SK-MEL-5 (cell line): ENCODE measurements around the gene PGM1. TPM values are rescaled to one million over a fixed set of nuclear protein-coding genes. Genes with fewer than 3 reads are reported as not detected.

Experiments
- DNase-seq: peaks from one replicate; pipeline ENCODE4 v3.0.0-alpha.2; 2016; ENCODE audit warnings: low read depth, low spot score
- in situ Hi-C: cut with HindIII; loops from 2 replicates; pipeline ENCODE4 v1.10.0; 2016; ENCODE audit warnings: low sequenced_read_pairs, high pct_unique_total_duplicates, low pct_unique_long_range_greater_than_20kb
- total RNA-seq: library from RNA; depleted of rRNA; stranded (reverse); fragments of >200 nt; shearing (Covaris generic); gene quantifications from 2 replicates; pipeline ENCODE4 v1.2.3, GENCODE V29; 2014

Gene PGM1
- total RNA-seq, 1 experiment from 2014 or later = 79.5 TPM

GRCh38 chr1:63621698-63622097 lies 28.5 kb downstream of the PGM1 start:
- in situ Hi-C loops = no loop called here
- no peak for DNase-seq

GRCh38 chr1:63622849-63623566 lies 29.8 kb downstream of the PGM1 start:
- no peak for DNase-seq
- in situ Hi-C loops = no loop called here

DNA sequence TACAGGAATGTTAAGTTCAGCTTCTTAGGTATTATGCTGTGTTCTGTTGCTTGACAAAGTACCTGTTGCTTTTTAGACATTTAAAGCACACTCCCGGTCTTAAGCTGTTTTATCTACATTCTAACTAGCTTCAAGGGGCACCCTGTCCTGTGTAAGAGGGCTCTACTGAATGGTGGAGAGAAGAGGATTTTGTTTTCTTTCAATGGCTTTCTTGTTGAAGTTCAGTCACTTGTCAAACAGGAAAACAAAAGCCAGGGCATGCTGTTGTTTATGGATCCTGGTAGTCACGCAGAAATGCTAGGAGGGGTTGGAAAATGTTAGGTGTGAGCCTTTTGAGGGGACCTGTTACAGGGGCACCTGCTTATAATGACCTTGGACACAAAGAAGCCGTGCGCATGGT lies 30.7 kb downstream of the PGM1 start:
- DNase-seq = no peak
- in situ Hi-C loops = no loop called here

- DNase-seq = no peak
- in situ Hi-C loops = no loop called here
Measured at GRCh38 chr1:63624911-63625310, 31.7 kb downstream of the PGM1 start.

DNA sequence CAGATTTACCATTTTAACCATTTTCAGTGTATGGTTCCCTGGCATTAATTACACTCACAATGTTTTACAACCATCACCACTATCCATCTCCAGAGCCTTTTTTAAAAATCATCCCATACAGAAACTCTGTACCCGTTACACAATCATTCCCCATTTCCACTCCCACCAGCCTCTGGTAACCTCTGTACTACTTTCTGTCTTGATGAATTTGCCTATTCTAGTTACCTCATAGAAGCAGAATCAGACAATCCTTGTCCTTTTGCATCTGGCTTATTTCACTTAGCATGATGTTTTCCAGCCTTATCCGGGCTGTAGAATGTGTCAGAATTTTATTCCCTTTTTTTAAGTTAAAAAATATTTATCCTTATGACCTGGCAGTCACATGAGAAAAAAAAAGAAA lies 33.0 kb downstream of the PGM1 start:
- DNase-seq = no peak
- in situ Hi-C loops = no loop called here

DNA sequence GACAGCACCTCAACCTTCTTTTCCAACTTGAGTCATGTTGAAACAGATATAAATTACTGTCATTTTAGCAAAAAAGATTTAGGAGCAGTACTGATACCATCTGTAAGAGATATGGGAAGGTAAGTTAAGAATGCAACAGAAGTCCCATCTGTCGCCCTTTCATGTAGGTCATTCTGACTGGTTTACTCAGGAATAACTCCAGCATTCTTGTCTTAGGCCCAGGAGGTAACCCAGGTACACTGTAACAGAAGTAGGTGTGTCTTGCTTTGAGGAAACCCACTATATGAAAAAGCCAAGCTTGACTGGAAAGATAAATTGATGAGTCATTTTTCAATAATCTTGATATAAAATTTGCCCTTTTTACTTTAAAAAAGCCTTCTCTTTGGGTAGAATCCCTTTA lies 35.4 kb downstream of the PGM1 start:
- in situ Hi-C loops = no loop called here

DNA sequence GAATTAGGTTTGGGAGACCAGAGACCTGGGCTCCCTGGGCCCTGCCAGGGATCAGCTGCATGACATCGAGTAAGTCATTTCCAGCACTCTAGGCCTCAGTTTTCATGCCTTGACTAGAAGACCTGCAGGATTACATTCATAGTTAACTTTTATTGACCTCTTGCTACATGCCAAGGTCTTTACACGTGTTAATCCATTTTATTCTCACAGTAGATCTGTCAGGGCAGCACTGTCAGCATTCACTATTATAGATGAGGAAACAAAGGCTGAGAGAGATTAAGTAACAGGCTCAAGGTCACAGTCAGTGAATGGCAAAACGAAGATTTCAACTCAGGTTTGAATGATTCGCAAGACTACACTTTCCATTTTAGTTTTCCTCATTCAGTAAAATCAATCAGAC lies 37.0 kb downstream of the PGM1 start:
- in situ Hi-C loops = no loop called here

More for the DNA sequence above, 35.4 kb downstream of the PGM1 start:
- no peak for DNase-seq

GRCh38 chr1:63630666-63631065 lies 37.5 kb downstream of the PGM1 start:
- in situ Hi-C loops = no loop called here
- DNase-seq = no peak

More for the DNA sequence above, 37.0 kb downstream of the PGM1 start:
- DNase-seq = no peak

DNA sequence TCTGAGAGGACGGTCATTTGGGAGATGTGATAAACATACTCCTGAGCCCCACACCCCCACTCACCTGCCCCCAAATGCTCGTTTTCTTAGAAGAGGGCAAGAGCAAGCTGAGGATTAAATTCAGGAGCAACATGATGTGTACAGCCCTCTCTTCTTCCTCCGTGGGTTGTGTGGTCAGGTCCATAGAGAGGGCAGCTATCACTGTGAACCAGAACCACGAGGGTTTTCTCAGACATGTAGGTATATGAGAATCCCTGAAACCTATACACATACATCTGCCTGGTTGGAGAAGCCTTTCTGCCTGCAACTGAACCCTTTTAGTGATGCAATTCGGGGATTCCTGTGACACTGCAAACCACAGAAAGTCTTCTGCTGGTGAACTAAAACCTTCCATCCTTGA lies 38.9 kb downstream of the PGM1 start:
- in situ Hi-C loops = no loop called here
- no peak for DNase-seq

- in situ Hi-C loops = no loop called here
- no peak for DNase-seq
Measured at GRCh38 chr1:63633281-63633680, 40.1 kb downstream of the PGM1 start.

DNA sequence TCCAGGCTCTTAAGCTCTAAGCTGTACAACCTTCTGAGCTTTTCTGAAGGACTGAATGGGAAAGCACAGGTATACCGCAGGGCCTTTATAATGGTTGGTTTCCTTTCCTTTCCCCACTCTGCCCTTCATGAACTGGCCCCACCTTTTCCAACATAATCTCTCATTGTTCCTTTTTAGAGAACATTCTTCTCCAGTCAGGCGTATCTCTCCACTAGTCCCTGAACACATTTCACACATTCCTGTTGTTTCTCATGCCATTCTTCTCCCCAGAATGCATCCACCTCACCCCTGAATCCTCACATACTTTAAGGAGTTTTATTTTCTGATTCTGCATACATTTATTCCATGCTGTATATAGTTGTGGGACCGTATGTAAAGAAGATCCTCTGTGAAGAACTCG lies 41.3 kb downstream of the PGM1 start:
- in situ Hi-C loops = no loop called here
- DNase-seq = peak; percentile 6

DNA sequence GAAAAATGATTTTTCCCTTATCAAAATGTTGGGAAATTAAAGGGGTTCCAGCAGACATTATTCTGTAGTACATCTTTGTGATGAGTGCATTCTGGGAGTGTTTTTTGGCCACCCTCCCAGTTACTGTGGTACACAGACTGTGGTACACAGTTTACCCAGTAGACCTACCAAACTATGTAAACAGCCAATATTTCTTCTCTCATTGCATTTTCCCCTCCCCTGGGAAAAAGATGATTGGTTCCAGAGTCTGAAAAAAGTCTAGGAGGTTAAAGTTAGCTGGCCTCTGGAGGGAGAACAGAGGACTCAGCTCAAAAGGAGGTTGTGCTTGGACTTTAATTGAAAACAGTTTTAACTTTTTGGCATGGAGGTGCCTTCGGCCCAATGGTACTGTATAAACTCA lies 42.5 kb downstream of the PGM1 start:
- no peak for DNase-seq
- in situ Hi-C loops = no loop called here

DNA sequence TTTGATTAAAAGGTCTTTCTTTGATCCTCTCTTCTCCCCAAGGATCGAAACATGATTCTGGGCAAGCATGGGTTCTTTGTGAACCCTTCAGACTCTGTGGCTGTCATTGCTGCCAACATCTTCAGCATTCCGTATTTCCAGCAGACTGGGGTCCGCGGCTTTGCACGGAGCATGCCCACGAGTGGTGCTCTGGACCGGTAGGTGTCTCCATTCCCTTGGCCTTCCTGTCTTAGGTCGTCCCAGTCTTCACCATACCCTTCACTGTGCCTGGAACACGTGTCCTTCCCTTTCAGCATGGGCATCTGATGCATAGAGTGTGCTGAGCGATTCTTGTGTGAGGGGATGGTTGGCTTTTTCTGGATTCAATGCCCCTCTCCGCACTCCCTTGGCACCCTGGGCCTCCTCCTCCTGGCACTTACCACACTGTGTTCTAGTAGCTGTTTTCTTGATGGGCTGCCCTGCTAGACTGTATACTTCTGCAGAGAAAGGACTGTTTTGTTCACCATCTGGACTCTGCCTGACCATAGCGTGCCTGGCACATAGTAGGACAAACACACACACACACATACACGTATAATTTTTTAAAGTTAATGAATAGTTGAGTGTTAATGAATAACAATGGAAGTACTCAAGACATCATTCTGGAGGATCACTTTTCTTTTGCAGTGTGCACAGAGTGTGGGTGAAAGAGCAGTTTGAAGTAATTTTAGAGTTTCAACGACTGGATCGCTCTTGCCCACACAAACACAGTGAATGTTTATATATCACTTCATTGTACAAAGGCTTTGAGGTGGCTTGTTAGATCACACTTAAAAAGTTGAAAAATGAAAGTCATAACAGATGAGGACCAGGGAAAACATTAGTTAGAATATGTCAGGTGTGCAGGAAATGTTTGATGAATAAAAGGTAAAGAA lies 43.2 kb downstream of the PGM1 start:
- in situ Hi-C loops = no loop called here

GRCh38 chr1:63638471-63638870 lies 45.3 kb downstream of the PGM1 start:
- in situ Hi-C loops = no loop called here
- DNase-seq = peak; percentile 98

More for the DNA sequence above, 43.2 kb downstream of the PGM1 start:
- DNase-seq = no peak

DNA sequence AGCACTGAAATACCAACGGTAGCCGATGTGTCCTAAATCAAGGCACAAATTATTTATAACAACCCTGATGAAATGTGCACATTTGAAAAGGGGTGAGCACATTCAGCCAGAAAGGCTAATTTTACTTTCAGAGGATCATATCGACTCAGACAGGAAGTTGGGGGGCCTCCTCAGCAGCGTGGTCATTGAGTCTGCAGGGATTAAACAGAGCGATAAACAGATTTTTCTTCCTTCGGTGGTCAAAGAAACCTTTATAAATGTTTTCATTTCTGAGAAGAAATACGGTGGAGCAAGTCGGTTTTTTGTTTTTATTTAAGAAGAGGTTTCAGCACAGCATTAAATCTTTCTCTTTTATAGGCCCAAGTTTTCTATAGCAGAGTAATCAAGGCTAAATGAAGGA lies 45.7 kb downstream of the PGM1 start:
- in situ Hi-C loops = no loop called here
- no peak for DNase-seq

- in situ Hi-C loops = no loop called here
- DNase-seq = no peak
Measured at GRCh38 chr1:63640633-63641567, 47.7 kb downstream of the PGM1 start.

DNA sequence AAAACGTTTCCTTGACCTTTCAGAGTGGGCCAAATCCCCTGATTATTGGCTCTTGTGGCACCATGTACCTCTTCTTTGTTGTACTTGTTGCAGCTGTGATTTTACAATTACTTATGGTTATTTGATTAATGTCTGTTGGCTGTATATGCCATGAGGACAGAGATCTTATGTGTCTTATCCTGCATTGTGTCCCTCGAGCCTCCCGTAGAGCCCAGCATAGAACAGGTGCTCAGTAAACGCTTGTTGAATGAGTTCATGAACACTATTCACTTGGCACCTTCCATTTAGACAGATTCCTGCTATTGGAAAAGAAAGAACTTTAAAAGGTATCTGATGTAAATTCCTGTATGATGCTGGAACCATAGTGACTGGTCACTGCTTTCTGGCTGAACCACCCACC lies 48.4 kb downstream of the PGM1 start:
- in situ Hi-C loops = no loop called here

DNA sequence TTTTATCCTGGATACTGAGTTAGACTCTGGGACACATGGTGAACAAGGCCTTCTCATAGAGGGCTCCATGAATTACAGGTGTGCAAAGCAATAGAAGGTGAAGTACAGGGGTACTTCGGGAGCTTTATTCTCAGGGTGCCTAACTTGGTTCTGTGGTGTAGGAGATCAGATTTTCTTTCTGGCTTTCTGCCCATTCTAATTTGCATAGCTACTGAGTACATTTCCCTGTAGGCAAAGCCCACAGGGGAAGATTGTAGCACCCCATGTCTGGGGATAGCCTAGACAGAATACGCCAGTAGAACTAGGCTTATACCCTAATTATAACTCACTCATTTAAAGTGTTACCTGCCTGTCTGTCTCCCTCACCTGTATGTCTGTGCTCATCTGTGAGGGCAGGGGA lies 49.7 kb downstream of the PGM1 start:
- in situ Hi-C loops = no loop called here
- no peak for DNase-seq

More for the DNA sequence above, 48.4 kb downstream of the PGM1 start:
- DNase-seq = no peak
